ENCODE measurements around the gene MYH14.
A peak's percentile ranks its signal among the peaks of the same experiment; 100 is the strongest.
"Not testable (repeated sequence)": the region's sequence is repeated elsewhere in the genome, so short reads cannot be mapped to it uniquely, and the experiment has no call there.

Gene MYH14

DNA sequence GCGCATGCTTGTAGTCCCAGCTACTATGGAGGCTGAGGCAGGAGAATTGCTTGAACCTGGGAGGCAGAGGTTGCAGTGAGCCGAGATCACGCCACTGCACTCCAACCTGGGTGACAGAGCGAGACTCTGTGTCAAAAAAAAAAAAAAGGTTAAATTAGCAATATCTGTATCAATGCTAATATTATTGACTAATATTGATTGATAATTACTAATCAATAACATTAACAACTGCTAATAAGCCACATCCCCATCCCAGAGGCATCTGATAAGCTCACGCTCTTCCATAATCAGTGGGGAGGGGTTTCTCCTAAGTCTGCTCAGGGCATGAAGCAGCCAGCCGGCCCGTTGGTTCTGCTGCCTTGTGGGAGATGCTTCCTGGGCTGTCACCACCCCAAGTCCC is 24.7 kb downstream of the MYH14 start:
- not testable (repeated sequence) for DNase-seq

DNA sequence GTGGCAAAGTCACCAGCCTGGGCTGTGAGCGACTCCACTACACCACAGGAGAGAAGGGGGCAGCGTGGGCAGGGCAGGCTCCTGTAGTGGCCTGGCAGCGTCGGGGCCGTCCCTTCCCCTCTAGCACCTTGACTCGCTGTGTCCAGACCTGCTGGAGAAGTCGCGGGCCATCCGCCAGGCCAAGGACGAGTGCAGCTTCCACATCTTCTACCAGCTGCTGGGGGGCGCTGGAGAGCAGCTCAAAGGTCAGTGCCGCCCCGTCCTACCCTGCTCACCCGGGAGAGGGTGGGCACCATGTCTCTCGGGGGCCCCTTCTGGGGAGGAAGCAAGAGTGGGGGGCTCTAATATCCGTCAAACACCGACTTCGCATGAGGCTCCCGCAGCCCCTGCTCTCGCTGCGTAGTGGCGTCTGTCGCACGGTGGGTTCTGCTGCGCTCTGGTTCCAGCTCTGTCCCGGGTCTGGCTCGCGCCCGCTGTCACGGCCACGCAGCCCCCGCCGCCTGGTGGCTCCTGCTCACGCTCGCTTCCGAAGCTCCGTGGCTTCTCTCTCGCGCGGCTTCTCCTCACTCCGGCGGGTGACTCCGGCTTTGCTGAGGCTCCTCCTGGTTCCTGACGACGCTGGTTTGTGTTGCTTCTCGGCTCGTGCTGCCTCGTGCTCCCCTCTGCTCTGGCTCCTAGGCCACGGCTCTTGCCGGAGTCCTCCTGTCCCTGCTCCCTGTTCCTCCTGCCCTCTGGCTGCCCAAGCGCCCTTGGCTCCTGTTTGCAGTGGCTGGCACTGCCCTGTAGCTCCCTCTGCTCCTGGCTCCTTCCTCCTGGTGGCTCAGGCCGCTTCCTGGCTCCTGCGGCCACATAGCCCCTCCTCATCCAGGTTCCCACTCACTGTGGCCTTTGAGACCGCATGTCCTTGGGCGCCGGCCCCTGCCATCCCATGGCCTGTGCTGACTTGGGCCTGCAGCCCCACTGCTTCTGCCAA is 27.2 kb downstream of the MYH14 start:
- DNase-seq: no peak

DNA sequence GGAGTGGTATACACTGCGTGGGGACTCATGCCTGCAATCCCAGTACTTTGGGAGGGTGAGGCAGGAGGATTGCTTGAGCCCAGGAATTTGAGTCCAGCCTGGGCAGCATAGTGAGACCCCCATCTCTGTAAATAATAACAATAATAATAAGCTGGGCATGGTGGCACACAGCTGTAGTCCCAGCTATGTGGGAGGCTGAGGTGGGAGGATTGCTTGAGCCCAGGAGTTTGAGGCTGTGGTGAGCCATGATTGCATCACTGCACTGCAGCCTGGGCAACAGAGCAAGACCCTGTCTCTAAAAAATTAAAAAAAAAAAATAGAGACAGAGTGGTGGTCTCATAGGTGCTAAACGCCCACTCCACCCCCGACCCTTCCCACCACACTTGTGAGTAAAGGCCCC is 28.0 kb downstream of the MYH14 start:
- DNase-seq: not testable (repeated sequence)

DNA sequence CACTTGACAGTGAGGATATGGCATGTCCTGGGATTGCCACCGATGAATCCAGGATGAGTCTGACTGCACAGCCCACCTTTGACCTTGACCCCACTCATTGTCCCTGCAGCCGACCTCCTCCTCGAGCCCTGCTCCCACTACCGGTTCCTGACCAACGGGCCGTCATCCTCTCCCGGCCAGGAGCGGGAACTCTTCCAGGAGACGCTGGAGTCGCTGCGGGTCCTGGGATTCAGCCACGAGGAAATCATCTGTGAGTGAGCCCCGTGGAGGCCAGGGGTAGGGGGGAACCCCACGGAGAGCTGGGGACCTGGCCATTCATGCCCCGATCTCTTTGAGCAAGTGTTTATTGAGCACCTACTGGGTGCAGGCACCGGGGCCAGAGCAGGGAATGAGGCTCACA is 28.4 kb downstream of the MYH14 start:
- no peak for DNase-seq

DNA sequence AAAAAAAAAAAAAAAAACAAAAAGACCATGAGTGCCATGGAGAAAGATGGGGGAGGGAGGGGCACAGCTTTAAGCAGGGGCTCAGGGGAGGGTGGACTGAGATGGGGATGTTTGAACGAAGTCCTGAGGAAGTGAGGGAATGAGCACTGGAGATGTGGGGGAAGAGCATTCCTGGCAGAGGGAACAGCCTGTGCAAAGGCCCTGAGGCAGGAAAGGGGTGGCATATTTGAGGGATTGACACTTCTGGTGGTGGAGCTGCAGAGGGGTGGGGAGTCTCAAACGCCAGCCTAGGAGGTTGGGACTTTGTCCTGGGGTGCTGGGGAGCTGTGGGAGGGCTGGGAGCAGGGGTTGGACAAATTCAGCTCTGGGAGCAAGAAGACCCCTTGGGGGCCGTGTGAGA is 29.2 kb downstream of the MYH14 start:
- no peak for DNase-seq

DNA sequence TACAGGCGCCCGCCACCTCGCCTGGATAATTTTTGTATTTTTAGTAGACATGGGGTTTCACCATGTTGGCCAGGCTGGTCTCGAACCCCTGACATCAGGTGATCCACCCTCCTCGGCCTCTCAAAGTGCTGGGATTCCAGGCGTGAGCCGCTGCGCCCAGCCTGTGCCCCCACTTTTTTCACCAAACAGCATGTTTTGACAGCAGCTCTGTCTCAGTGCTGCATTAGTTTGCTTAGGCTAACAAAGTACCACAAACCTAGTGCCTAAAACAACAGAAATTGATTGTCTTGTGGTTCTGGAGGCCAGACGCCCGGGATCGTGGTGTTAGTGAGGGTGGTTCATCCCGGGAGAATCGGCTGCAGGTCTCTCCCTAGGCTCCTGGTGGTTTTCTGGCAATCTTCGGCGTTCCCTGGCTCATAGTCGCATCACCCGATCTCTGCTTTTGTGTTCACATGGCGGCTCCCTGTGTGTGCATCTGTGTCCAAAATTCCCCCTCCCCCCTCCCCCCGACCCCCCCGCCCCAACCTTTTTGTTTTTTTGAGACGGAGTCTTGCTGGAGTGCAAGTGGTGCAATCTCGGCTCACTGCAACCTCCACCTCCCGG is 30.0 kb downstream of the MYH14 start:
- no peak for DNase-seq

DNA sequence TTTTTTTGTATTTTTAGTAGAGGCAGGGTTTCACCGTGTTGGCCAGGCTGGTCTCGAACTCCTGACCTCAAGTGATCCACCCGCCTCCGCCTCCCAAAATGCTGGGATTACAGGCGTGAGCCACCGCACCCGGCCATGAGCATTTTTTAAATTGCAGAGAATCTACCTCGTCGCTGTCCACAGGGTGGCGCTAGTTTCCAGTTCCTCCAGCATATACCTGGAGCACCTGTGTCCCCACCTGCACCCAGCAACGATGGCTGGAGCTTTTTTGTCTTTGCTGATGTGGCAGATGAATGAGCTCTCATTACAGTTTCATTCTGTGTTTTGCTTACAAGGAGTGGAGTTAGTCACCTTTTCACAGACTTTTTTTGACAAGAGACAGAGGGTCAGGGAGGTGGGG is 34.1 kb downstream of the MYH14 start:
- DNase-seq: peak in 1 of 2 experiments; percentile 46

DNA sequence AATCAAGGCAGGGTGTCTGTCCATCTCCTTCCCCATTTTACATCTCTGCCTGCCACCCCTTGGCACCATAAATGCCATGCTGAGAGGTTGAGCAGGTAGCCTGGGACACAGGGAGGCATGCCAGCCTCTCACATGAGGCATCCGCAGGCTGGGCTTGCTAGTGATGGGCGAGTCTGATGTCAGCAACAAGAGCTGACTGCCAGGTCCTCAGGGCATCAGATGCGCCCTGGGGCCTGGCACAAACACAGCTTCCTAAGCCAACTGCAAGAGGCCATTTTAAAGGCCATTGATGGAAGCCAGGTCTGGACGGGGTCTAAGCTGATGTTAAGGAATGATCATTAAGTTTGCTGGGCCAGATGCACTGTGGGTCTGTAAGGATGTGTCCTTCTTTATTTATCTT is 34.6 kb downstream of the MYH14 start:
- no peak for DNase-seq

- DNase-seq: no peak
Observed at GRCh38 chr19:50239921-50240590, 36.6 kb downstream of the MYH14 start.

GRCh38 chr19:50242581-50242980 is 39.2 kb downstream of the MYH14 start:
- no peak for DNase-seq

GRCh38 chr19:50244695-50245094 is 41.3 kb downstream of the MYH14 start:
- DNase-seq: no peak

DNA sequence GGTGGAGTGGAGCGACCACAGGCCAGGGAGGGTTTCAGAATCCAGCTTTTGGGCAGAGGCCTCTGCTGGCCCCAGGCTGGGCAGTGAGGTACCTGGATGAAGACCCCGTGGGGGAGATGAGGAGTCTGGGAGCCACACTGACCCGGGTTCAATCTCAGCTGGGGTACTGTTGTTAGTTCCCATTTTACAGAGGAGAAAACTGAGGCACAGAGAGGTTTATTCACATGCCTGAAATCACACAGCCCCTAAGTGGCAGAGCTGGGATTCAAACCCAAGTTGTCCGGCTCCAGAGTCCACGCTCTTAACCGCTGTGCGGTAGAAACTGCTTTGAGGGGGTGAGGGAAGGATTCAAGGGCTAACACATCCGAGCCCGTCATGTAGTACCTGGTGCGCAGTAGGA is 45.0 kb downstream of the MYH14 start:
- DNase-seq: no peak

GRCh38 chr19:50248826-50249225 is 45.4 kb downstream of the MYH14 start:
- no peak for DNase-seq

GRCh38 chr19:50249636-50250035 is 46.2 kb downstream of the MYH14 start:
- no peak for DNase-seq

DNA sequence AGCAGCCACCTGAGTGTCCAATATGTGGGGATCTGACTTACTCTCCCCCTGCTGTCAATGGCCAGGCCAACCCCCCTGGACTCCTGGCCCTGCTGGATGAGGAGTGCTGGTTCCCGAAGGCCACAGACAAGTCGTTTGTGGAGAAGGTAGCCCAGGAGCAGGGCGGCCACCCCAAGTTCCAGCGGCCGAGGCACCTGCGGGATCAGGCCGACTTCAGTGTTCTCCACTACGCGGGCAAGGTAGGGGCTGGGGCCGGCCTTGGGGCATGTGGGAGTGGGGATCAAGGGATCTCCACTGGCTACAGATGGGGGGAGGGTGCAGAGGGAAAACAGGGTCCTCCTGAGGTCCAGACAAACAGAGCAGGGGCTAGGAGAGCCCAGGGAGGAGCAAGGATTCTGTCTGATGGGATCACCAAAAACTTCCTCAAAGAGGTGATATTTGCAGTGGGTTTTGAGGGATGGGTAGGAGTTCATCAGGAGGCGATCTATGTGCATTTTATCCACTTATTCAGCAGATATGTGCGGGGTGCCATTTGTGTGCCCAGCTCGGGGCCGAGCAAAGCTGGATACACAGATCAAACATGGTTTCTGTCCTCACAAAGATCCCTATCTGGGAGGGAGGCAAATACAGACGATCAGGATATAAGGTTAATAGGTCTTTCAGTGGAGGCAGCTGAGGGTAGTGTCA is 47.2 kb downstream of the MYH14 start:
- no peak for DNase-seq

DNA sequence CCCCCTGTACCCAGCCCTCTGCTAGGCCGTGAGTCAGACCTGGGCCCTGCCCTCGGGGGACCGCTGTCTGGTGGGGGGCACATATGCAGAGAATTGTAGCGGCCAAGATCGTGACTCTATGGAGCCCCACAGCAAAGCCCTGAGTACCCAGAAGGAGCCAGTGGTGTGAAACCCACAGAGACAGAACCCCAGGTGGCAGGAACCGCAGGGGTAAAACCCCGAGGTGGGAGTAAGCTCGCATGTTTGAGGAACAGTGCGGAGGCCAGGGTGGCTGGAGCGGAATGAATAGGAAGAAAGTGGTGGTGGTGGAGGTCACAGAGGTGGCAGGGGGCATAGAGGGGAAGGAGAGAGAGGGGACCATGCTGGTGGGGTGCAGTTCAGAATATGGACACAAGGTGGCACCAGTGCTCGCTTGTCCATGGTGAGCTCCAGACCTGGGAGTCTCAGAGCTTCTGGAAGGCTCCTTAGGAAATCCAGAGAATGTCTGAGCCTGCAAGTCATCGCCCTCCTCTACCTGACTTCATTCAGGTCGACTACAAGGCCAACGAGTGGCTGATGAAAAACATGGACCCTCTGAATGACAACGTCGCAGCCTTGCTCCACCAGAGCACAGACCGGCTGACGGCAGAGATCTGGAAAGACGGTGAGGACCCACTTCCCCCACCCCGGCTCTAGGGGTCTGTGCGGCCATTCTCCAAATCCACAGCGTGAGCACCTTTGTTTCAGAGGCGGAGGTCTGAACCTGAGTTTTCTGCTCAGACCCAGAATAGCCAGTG is 48.9 kb downstream of the MYH14 start:
- DNase-seq: peak in 1 of 2 experiments; percentile 22

DNA sequence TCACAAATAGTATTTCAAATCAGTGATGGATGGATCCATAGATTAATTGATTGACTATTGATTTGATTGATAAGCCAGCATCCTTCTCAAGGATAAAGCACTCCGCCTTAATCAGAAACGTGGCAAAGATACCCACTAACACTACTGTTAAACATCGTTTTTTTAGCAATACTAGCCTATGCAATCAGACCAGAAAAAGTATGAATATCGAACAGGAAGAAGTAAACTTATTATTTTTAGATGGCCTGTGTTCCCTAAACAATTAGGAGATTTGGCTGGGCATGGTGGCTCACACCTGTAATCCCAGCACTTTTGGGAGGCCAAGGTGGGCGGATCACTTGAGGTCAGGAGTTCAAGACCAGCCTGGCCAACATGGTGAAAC is 49.5 kb downstream of the MYH14 start:
- no peak for DNase-seq

GRCh38 chr19:50255115-50255514 is 51.7 kb downstream of the MYH14 start:
- DNase-seq: no peak

GRCh38 chr19:50257141-50257540 is 53.7 kb downstream of the MYH14 start:
- DNase-seq: no peak

- peak in 1 of 2 experiments; percentile 10 for DNase-seq
Observed at GRCh38 chr19:50258918-50259372, 55.5 kb downstream of the MYH14 start.

GRCh38 chr19:50261446-50261970 is 58.1 kb downstream of the MYH14 start:
- no peak for DNase-seq

DNA sequence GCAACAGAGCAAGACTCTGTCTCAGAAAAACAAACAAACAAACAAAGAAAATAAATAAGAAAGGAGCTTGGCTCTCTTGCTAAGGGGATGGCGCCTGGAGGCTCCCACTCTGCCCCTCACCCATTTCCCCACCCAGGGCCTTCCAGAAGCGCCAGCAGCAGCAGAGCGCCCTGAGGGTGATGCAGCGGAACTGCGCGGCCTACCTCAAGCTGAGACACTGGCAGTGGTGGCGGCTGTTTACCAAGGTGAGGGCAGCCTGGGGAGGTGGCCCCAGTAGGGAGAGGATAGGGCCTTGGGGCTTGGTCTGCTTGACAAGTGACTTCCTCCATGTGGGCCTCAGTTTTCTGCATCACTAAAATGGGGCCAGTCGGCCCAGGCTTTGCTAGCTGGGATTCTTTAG is 59.8 kb downstream of the MYH14 start:
- DNase-seq: no peak

Data from NCI-H526 (cell line).